Activated T-cell treated with anti-CD3 and anti-CD28 coated beads, Interleukin-2, amount 50 U/mL, for 4 hours (primary cell): Measurements from ENCODE around the gene TMEM254. TPM values are rescaled to one million over a fixed set of nuclear protein-coding genes. Genes with fewer than 3 reads are reported as not detected.
"Not testable (repeated sequence)": the region's sequence is repeated elsewhere in the genome, so short reads cannot be mapped to it uniquely, and the experiment has no call there.

Experiments
- ATAC-seq, 2 donors: fragments of 200-7000 bp; cut with Tn5 transposase; one replicate each; pipeline ENCODE4 v1.10.0; 2021
- DNase-seq: peaks from one replicate; pipeline ENCODE4 v3.0.0-alpha.2; 2020
- H3K27me3 Mint-ChIP-seq: one replicate; pipeline ENCODE4 v1.8.0; 2021; ENCODE audit warnings: low read depth, mixed read lengths
- H3K36me3 Mint-ChIP-seq: one replicate; pipeline ENCODE4 v1.8.0; 2022; ENCODE audit warnings: mixed read lengths; ENCODE audit not compliant: insufficient read depth
- H3K4me1 Mint-ChIP-seq: one replicate; pipeline ENCODE4 v1.8.0; 2021; ENCODE audit warnings: low read depth, mixed read lengths
- H3K4me3 Mint-ChIP-seq: one replicate; pipeline ENCODE4 v1.8.0; 2021; ENCODE audit warnings: mild to moderate bottlenecking, moderate library complexity, mixed read lengths
- H3K9me3 Mint-ChIP-seq: one replicate; pipeline ENCODE4 v1.8.0; 2021; ENCODE audit warnings: mixed read lengths
- total RNA-seq, 3 donors: library from RNA; stranded (reverse); gene quantifications; one replicate each; pipeline ENCODE4 v1.2.1, GENCODE V29; 2021

TMEM254 gene
- 10 to 100 TPM in 1 of 3 donors, 1 to 10 TPM in 2; 9.7 to 12.2 (median 9.7) TPM for total RNA-seq

GRCh38 chr10:80078448-80079311 is at the start of gene TMEM254:
Gene TMEM254 (plus strand): TSS chr10:80078665. CDS start chr10:80078700, 35 bp downstream.
- Mint-ChIP-seq H3K4me3 (peak within 1 kb of the TSS; percentile 99), H3K36me3 (peaks cover 8% of the 10 kb centered on the region), H3K27me3 (no peaks in the 10 kb centered on the region), H3K4me1 (peaks cover 26% of the 10 kb centered on the region), H3K9me3 (no peaks in the 10 kb centered on the region)
- peak; percentile 85 to 86 for ATAC-seq
- DNase-seq, result peak; percentile 84

- H3K4me1 Mint-ChIP-seq, H3K36me3 Mint-ChIP-seq, H3K9me3 Mint-ChIP-seq, DNase-seq, ATAC-seq, H3K27me3 Mint-ChIP-seq, H3K4me3 Mint-ChIP-seq: not testable (repeated sequence)
Observed at GRCh38 chr10:80029205-80029604, 49.3 kb upstream of the TMEM254 start.

GRCh38 chr10:80029865-80030264 is 48.6 kb upstream of the TMEM254 start:
- not testable (repeated sequence) for H3K4me3 Mint-ChIP-seq, H3K36me3 Mint-ChIP-seq, ATAC-seq, H3K4me1 Mint-ChIP-seq, DNase-seq, H3K27me3 Mint-ChIP-seq, H3K9me3 Mint-ChIP-seq

- ATAC-seq (no peak), DNase-seq (no peak)
- Mint-ChIP-seq H3K4me1 (no peaks in the 10 kb centered on the region), H3K4me3 (no peak overlapping the region), H3K36me3 (no peaks in the 10 kb centered on the region), H3K9me3 (no peaks in the 10 kb centered on the region), H3K27me3 (peaks cover 2% of the 10 kb centered on the region)
Observed at GRCh38 chr10:80032503-80032902, 46.0 kb upstream of the TMEM254 start.

GRCh38 chr10:80034766-80035165 is 43.7 kb upstream of the TMEM254 start:
- ATAC-seq, H3K4me3 Mint-ChIP-seq, H3K4me1 Mint-ChIP-seq, H3K36me3 Mint-ChIP-seq, DNase-seq, H3K27me3 Mint-ChIP-seq, H3K9me3 Mint-ChIP-seq: not testable (repeated sequence)

GRCh38 chr10:80035430-80035829 is 43.0 kb upstream of the TMEM254 start:
- H3K36me3 Mint-ChIP-seq, H3K9me3 Mint-ChIP-seq: not testable (repeated sequence)

GRCh38 chr10:80036921-80037500 is 41.5 kb upstream of the TMEM254 start:
- ATAC-seq, H3K4me1 Mint-ChIP-seq, H3K36me3 Mint-ChIP-seq, H3K27me3 Mint-ChIP-seq, DNase-seq, H3K9me3 Mint-ChIP-seq, H3K4me3 Mint-ChIP-seq: not testable (repeated sequence)

More at GRCh38 chr10:80035430-80035829, 43.0 kb upstream of the TMEM254 start:
- not testable (repeated sequence) for H3K4me3 Mint-ChIP-seq, H3K27me3 Mint-ChIP-seq, ATAC-seq, H3K4me1 Mint-ChIP-seq, DNase-seq

- H3K4me1 Mint-ChIP-seq, H3K36me3 Mint-ChIP-seq, H3K4me3 Mint-ChIP-seq, H3K27me3 Mint-ChIP-seq, H3K9me3 Mint-ChIP-seq, DNase-seq, ATAC-seq: not testable (repeated sequence)
Observed at GRCh38 chr10:80038226-80038625, 40.2 kb upstream of the TMEM254 start.

GRCh38 chr10:80041162-80041561 is 37.3 kb upstream of the TMEM254 start:
- DNase-seq (no peak), ATAC-seq (no peak)
- Mint-ChIP-seq H3K27me3 (peaks cover 3% of the 10 kb centered on the region), H3K4me1 (no peaks in the 10 kb centered on the region), H3K4me3 (no peak overlapping the region), H3K36me3 (no peaks in the 10 kb centered on the region), H3K9me3 (no peaks in the 10 kb centered on the region)

GRCh38 chr10:80044935-80045334 is 33.5 kb upstream of the TMEM254 start:
- not testable (repeated sequence) for H3K27me3 Mint-ChIP-seq

GRCh38 chr10:80046629-80047441 is 31.6 kb upstream of the TMEM254 start:
- H3K27me3 Mint-ChIP-seq, result no peaks in the 10 kb centered on the region
- ATAC-seq (peak; percentile 77 to 87), DNase-seq (peak; percentile 69)
- H3K4me3 Mint-ChIP-seq, result no peak overlapping the region
- no peaks in the 10 kb centered on the region for H3K4me1 Mint-ChIP-seq
- H3K36me3 Mint-ChIP-seq, result no peaks in the 10 kb centered on the region
- H3K9me3 Mint-ChIP-seq, result no peaks in the 10 kb centered on the region

More at GRCh38 chr10:80044935-80045334, 33.5 kb upstream of the TMEM254 start:
- not testable (repeated sequence) for DNase-seq, H3K4me1 Mint-ChIP-seq, H3K36me3 Mint-ChIP-seq, H3K9me3 Mint-ChIP-seq, H3K4me3 Mint-ChIP-seq, ATAC-seq

GRCh38 chr10:80050752-80051151 is 27.7 kb upstream of the TMEM254 start:
- Mint-ChIP-seq H3K4me3 (no peak overlapping the region), H3K27me3 (no peaks in the 10 kb centered on the region), H3K36me3 (no peaks in the 10 kb centered on the region), H3K4me1 (no peaks in the 10 kb centered on the region), H3K9me3 (no peaks in the 10 kb centered on the region)
- DNase-seq, result no peak
- no peak for ATAC-seq

GRCh38 chr10:80051993-80052392 is 26.5 kb upstream of the TMEM254 start:
- no peak for DNase-seq
- Mint-ChIP-seq H3K9me3 (no peaks in the 10 kb centered on the region), H3K4me1 (no peaks in the 10 kb centered on the region), H3K36me3 (no peaks in the 10 kb centered on the region), H3K27me3 (no peaks in the 10 kb centered on the region), H3K4me3 (no peak overlapping the region)
- no peak for ATAC-seq

- H3K4me3 Mint-ChIP-seq, result no peak overlapping the region
- ATAC-seq, result no peak
- H3K9me3 Mint-ChIP-seq, result no peaks in the 10 kb centered on the region
- no peaks in the 10 kb centered on the region for H3K36me3 Mint-ChIP-seq
- DNase-seq, result no peak
- no peaks in the 10 kb centered on the region for H3K27me3 Mint-ChIP-seq
- H3K4me1 Mint-ChIP-seq, result peaks cover 2% of the 10 kb centered on the region
Observed at GRCh38 chr10:80055760-80056159, 22.7 kb upstream of the TMEM254 start.
